ENCODE measurements around the gene PCARE.

The PCARE gene

DNA sequence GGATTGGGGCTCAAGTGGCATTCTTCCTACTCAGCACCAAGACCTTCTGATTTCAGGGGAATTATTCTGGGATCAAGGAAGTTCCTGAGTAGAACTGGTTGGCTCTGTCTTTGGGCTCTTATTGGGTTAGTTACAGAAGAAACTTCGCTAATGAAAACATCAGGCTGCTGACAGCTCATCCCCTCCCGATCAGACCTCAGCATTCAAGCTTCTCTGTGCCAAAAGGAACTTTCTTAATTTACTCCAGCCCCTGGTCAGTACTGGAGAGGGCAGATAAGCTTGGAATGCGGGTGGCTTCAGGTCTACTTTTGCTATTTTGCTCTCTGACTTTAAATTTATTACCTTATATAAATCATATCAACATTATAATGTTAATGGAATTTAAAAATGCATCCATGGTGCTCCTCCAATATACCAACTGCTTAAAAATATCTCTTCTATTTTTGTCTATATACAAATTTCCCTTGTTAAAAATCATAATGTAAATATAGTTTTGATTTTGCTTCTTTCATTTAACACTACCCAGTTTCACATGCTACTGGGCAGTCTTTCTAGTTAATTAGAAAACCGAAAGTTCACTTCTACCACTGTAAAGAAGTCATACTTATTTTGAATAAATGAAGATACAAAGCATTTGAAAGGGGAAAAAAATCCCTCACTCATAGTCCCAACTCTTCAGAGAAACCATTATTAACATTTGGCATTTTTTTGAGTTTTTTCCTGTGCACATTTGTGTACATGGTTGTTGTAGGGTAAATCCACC is 34.4 kb downstream of the PCARE start:
- no peak overlapping the region for H3K4me3 ChIP-seq (ENCODE audit: low read length in 2 of 2)
- H3K27me3 ChIP-seq (ENCODE audit: control insufficient read depth in 1 of 2, insufficient read depth in 2 of 2, low read length in 2 of 2): no peaks in the 10 kb centered on the region
- no peaks in the 10 kb centered on the region for H3K9me3 ChIP-seq (ENCODE audit: control insufficient read depth in 2 of 2, low read length in 2 of 2)
- peaks cover 21% of the 10 kb centered on the region for H3K4me1 ChIP-seq (ENCODE audit: control insufficient read depth, insufficient read depth, low read length)
- H3K27ac ChIP-seq (ENCODE audit: low read length): peak overlapping the region; percentile 18
- peaks cover 0 to 2% of the 10 kb centered on the region in 2 donors for H3K36me3 ChIP-seq (ENCODE audit: control insufficient read depth in 2 of 2, insufficient read depth in 2 of 2, low read length in 2 of 2)
- H3K9ac ChIP-seq (ENCODE audit: low read length in 2 of 2): no peak overlapping the region

DNA sequence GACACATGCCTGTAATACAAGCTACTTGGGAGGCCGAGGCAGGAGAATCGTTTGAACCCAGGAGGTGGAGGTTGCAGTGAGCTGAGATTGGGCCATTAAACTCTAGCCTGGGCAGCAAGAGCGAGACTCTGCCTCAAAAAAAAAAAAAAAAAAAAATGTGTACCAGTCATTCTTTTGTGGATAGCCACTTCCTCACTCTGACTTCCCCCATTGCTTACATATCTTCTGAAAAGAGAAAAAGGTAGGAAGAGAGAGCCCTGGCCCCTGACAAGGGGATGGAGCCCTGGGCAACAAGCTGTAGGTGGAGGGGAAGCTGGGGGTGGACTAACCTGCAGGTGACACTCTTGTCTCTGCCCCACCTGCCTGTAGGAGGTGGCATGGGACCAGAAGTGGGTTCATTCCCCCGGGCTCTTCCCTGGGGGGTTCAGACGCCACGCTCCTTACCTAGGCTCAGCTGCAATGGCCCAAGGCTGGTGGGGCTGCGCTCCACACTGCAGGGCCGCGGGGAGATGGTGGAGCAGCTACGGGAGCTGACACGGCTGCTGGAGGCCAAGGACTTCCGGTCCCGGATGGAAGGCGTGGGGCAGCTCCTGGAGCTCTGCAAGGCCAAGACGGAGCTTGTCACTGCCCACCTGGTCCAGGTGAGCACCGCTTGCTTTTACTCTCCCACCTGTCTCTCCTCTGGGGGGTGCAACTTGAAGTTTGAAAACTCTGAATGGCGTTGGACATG is 39.1 kb downstream of the PCARE start:
- no peak overlapping the region for H3K4me3 ChIP-seq (ENCODE audit: low read length in 2 of 2)
- peaks cover 14% of the 10 kb centered on the region for H3K4me1 ChIP-seq (ENCODE audit: control insufficient read depth, insufficient read depth, low read length)
- H3K27ac ChIP-seq (ENCODE audit: low read length): no peak overlapping the region
- peaks cover 0 to 2% of the 10 kb centered on the region in 2 donors for H3K36me3 ChIP-seq (ENCODE audit: control insufficient read depth in 2 of 2, insufficient read depth in 2 of 2, low read length in 2 of 2)
- no peak overlapping the region for H3K9ac ChIP-seq (ENCODE audit: low read length in 2 of 2)
- H3K9me3 ChIP-seq (ENCODE audit: control insufficient read depth in 2 of 2, low read length in 2 of 2): no peaks in the 10 kb centered on the region
- H3K27me3 ChIP-seq (ENCODE audit: control insufficient read depth in 1 of 2, insufficient read depth in 2 of 2, low read length in 2 of 2): no peaks in the 10 kb centered on the region

DNA sequence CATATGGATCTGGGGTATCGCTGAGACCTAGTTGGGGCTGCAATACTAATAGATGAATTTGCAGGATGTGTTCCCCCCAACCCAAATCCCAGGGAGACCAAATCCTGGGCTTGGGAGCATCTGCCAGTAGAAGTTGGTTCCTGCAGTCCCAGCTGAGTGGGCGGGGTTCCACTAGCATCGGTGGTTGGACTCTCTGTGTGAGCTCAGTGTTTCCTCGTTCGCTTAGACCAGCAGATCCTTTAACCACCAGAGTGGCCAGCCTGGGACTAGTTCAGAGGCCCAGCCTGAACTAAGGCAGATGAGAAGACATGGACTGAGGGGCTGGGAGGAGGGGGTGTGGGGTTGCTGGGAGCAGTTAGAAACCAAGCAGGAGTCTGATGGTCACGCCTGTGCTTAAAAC is 40.7 kb downstream of the PCARE start:
- H3K36me3 ChIP-seq (ENCODE audit: control insufficient read depth in 2 of 2, insufficient read depth in 2 of 2, low read length in 2 of 2): peaks cover 0 to 2% of the 10 kb centered on the region in 2 donors
- H3K27me3 ChIP-seq (ENCODE audit: control insufficient read depth in 1 of 2, insufficient read depth in 2 of 2, low read length in 2 of 2): no peaks in the 10 kb centered on the region
- H3K27ac ChIP-seq (ENCODE audit: low read length): no peak overlapping the region
- no peaks in the 10 kb centered on the region for H3K9me3 ChIP-seq (ENCODE audit: control insufficient read depth in 2 of 2, low read length in 2 of 2)
- no peaks in the 10 kb centered on the region for H3K4me1 ChIP-seq (ENCODE audit: control insufficient read depth, insufficient read depth, low read length)
- no peak overlapping the region for H3K4me3 ChIP-seq (ENCODE audit: low read length in 2 of 2)
- H3K9ac ChIP-seq (ENCODE audit: low read length in 2 of 2): no peak overlapping the region

DNA sequence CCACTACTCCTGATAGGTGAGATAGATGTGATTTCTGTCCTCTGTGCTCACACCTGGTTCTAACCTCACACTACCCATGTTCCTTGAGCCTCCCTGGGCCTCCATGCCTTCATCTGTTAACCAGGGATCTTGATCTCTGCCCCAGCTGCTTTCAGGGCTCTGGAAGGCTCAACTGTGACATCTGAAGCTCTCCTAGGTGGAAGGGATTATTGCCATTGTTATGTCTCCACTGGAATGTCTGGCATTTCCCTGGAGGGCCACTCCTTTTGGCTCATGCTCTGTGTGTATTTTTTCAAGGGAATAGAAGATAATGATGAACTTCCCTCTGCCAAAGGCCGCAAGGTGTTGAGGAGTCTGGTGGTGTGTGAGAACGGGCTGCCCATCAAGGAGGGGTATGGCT is 41.2 kb downstream of the PCARE start:
- Histone ChIP-seq H3K27ac (ENCODE audit: low read length) (no peak overlapping the region), H3K27me3 (ENCODE audit: control insufficient read depth in 1 of 2, insufficient read depth in 2 of 2, low read length in 2 of 2) (no peaks in the 10 kb centered on the region), H3K9me3 (ENCODE audit: control insufficient read depth in 2 of 2, low read length in 2 of 2) (no peaks in the 10 kb centered on the region), H3K9ac (ENCODE audit: low read length in 2 of 2) (no peak overlapping the region), H3K4me3 (ENCODE audit: low read length in 2 of 2) (no peak overlapping the region), H3K4me1 (ENCODE audit: control insufficient read depth, insufficient read depth, low read length) (no peaks in the 10 kb centered on the region), H3K36me3 (ENCODE audit: control insufficient read depth in 2 of 2, insufficient read depth in 2 of 2, low read length in 2 of 2) (peaks cover 0 to 2% of the 10 kb centered on the region in 2 donors)

DNA sequence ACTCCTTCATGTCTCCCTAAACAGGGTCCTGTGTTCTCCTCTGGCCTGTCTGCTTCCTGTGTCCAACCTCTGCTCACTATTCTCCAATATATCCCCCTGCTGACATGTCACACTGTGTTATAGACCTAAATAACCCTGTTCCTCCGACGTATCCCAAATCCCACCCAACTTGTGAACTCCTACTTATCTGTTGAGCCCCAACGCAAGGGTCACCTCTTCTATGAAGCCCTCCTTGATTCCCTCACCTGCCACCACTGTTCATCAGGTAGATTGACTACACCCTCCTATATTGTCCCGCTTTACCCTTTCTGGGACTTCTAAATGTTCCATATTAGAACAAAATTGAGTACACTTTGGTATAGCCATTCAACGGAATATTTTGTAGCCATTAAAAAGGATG is 42.1 kb downstream of the PCARE start:
- H3K4me1 ChIP-seq (ENCODE audit: control insufficient read depth, insufficient read depth, low read length): no peaks in the 10 kb centered on the region
- H3K9me3 ChIP-seq (ENCODE audit: control insufficient read depth in 2 of 2, low read length in 2 of 2): no peaks in the 10 kb centered on the region
- H3K4me3 ChIP-seq (ENCODE audit: low read length in 2 of 2): no peak overlapping the region
- no peaks in the 10 kb centered on the region for H3K27me3 ChIP-seq (ENCODE audit: control insufficient read depth in 1 of 2, insufficient read depth in 2 of 2, low read length in 2 of 2)
- H3K9ac ChIP-seq (ENCODE audit: low read length in 2 of 2): no peak overlapping the region
- peaks cover 0 to 2% of the 10 kb centered on the region in 2 donors for H3K36me3 ChIP-seq (ENCODE audit: control insufficient read depth in 2 of 2, insufficient read depth in 2 of 2, low read length in 2 of 2)
- H3K27ac ChIP-seq (ENCODE audit: low read length): no peak overlapping the region

DNA sequence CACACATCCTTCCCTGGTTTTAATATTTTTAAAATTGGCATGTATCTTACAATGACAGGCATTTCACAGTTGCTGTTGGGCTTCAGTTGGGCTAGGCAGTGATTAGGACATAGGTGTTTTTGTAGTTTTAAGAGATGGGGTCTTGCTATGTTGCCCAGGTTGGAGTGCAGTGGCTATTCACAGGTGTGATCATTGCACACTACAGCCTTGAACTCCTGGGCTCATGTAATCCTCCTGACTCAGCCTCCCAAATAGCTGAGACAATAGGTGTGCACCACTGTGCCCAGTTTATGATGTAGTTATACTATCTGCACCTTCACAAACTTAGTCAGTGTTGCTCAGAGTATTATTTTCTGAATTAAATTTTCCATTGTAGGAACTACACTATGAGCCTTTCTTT is 43.3 kb downstream of the PCARE start:
- H3K9ac ChIP-seq (ENCODE audit: low read length in 2 of 2): no peak overlapping the region
- no peaks in the 10 kb centered on the region for H3K4me1 ChIP-seq (ENCODE audit: control insufficient read depth, insufficient read depth, low read length)
- no peaks in the 10 kb centered on the region for H3K9me3 ChIP-seq (ENCODE audit: control insufficient read depth in 2 of 2, low read length in 2 of 2)
- no peak overlapping the region for H3K4me3 ChIP-seq (ENCODE audit: low read length in 2 of 2)
- H3K27ac ChIP-seq (ENCODE audit: low read length): no peak overlapping the region
- H3K36me3 ChIP-seq (ENCODE audit: control insufficient read depth in 2 of 2, insufficient read depth in 2 of 2, low read length in 2 of 2): no peaks in the 10 kb centered on the region
- H3K27me3 ChIP-seq (ENCODE audit: control insufficient read depth in 1 of 2, insufficient read depth in 2 of 2, low read length in 2 of 2): no peaks in the 10 kb centered on the region

DNA sequence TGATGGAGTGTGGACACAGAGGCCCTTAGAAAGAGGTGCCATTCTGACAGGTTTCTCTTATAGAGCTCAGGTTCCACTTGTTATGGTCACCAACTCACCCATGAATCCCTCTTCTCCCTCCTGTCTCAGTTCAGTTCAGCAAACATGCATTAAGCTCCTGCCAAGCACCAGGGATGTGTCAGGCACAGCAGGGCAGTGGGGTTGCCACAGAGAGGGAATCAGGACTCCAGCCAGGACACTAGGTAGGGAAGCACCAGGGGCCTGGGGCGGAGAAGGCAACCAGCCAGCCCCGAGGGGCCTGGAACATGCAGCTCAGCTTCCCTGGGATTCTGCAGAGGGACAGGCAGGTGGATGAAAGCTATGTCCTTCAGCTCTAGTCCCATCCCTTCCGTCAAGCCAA is 48.6 kb downstream of the PCARE start:
- Histone ChIP-seq H3K9me3 (ENCODE audit: control insufficient read depth in 2 of 2, low read length in 2 of 2) (no peaks in the 10 kb centered on the region), H3K36me3 (ENCODE audit: control insufficient read depth in 2 of 2, insufficient read depth in 2 of 2, low read length in 2 of 2) (no peaks in the 10 kb centered on the region), H3K27ac (ENCODE audit: low read length) (no peak overlapping the region), H3K27me3 (ENCODE audit: control insufficient read depth in 1 of 2, insufficient read depth in 2 of 2, low read length in 2 of 2) (no peaks in the 10 kb centered on the region), H3K4me1 (ENCODE audit: control insufficient read depth, insufficient read depth, low read length) (no peaks in the 10 kb centered on the region), H3K9ac (ENCODE audit: low read length in 2 of 2) (no peak overlapping the region), H3K4me3 (ENCODE audit: low read length in 2 of 2) (no peak overlapping the region)

DNA sequence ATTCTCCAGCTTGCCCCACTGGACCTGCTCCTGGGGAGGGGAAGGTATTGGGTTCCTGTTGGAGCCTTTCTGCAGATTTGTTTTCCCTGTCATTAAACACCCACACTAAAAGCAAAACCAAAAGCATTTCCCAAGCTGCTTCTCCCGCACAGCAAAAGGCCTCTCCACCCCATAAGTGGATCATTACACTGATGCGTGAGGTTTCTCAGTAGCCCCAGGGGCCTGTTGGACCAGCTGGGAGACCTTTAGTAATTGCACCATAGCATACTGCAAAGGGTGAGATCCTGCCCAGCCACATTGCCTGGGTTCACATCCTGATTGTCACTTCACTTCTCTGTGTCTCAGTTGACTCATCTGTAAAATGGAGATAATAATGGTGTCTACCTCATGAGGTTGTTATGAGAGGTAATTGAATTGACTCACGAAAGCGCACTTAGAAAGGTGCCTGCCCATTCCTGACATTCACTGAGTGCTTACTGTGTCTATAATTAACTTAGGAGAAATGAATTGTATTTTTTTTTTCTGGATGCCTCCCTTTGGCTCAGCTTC is 49.4 kb downstream of the PCARE start:
- H3K27me3 ChIP-seq (ENCODE audit: control insufficient read depth in 1 of 2, insufficient read depth in 2 of 2, low read length in 2 of 2): no peaks in the 10 kb centered on the region
- no peaks in the 10 kb centered on the region for H3K4me1 ChIP-seq (ENCODE audit: control insufficient read depth, insufficient read depth, low read length)
- no peaks in the 10 kb centered on the region for H3K36me3 ChIP-seq (ENCODE audit: control insufficient read depth in 2 of 2, insufficient read depth in 2 of 2, low read length in 2 of 2)
- no peak overlapping the region for H3K27ac ChIP-seq (ENCODE audit: low read length)
- H3K9ac ChIP-seq (ENCODE audit: low read length in 2 of 2): no peak overlapping the region
- H3K9me3 ChIP-seq (ENCODE audit: control insufficient read depth in 2 of 2, low read length in 2 of 2): no peaks in the 10 kb centered on the region
- no peak overlapping the region for H3K4me3 ChIP-seq (ENCODE audit: low read length in 2 of 2)

DNA sequence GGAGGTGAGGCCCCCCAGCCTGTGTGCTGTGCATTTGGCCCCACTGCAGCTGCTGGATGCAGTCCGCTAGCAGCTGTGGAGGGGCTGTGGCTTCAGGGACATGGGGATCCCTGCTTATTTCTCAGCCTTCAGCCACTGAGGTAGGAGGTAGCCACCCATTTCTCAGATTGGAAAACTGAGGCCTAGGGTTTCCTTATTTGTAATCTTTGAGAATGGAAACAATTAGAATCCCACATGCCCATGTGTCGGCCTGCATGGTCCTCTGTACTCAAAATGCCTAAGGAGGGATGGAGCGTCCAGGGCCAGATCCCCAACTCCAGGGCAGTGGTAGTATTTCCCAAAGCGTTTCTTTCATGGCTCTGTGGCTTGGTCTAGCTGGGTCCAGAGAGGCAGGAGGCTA is 51.1 kb downstream of the PCARE start:
- Histone ChIP-seq H3K36me3 (ENCODE audit: control insufficient read depth in 2 of 2, insufficient read depth in 2 of 2, low read length in 2 of 2) (no peaks in the 10 kb centered on the region), H3K27ac (ENCODE audit: low read length) (no peak overlapping the region), H3K27me3 (ENCODE audit: control insufficient read depth in 1 of 2, insufficient read depth in 2 of 2, low read length in 2 of 2) (no peaks in the 10 kb centered on the region), H3K4me3 (ENCODE audit: low read length in 2 of 2) (no peak overlapping the region), H3K9me3 (ENCODE audit: control insufficient read depth in 2 of 2, low read length in 2 of 2) (no peaks in the 10 kb centered on the region), H3K4me1 (ENCODE audit: control insufficient read depth, insufficient read depth, low read length) (no peaks in the 10 kb centered on the region), H3K9ac (ENCODE audit: low read length in 2 of 2) (no peak overlapping the region)

DNA sequence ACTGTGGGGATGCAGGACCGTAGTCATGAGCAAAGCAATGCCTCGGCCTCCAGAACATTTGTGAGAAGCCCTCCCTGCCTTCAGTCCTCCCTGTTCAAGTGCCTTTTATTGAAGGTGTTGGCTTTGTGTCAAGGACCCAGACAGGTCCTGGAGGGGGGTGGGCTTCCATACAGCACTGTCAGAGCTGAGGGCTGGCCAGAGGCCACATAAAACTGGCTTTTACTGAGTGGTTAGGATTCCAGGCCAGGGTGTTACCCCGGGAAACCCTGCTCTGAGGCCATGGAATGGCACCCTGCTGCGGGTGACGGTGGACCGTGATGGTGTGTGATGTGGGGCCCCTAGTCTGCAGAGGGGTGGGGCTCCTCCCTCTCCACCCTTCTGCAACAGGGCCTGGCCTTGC is 51.6 kb downstream of the PCARE start:
- no peak overlapping the region for H3K4me3 ChIP-seq (ENCODE audit: low read length in 2 of 2)
- no peak overlapping the region for H3K9ac ChIP-seq (ENCODE audit: low read length in 2 of 2)
- H3K9me3 ChIP-seq (ENCODE audit: control insufficient read depth in 2 of 2, low read length in 2 of 2): no peaks in the 10 kb centered on the region
- no peaks in the 10 kb centered on the region for H3K4me1 ChIP-seq (ENCODE audit: control insufficient read depth, insufficient read depth, low read length)
- no peaks in the 10 kb centered on the region for H3K27me3 ChIP-seq (ENCODE audit: control insufficient read depth in 1 of 2, insufficient read depth in 2 of 2, low read length in 2 of 2)
- no peak overlapping the region for H3K27ac ChIP-seq (ENCODE audit: low read length)
- no peaks in the 10 kb centered on the region for H3K36me3 ChIP-seq (ENCODE audit: control insufficient read depth in 2 of 2, insufficient read depth in 2 of 2, low read length in 2 of 2)

DNA sequence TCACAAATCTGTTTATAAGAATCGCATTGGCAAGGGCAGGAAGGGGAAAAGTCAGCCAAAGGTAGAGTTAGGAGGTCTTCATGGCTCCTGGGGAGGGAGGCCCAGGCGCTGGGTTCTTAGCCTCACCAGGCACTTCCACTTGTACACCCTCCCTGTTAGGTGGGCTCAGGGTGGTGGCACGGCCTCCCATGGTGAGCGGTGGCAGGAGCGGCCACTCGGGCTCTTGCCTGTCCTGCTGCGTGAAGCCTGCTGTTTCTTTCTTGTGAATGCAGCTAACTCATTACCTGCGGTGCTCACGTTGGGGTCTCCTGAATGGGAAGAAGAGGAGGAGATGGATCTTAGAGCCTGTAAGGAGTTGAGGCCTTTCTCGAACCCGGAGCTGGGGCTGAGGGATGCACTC is 52.4 kb downstream of the PCARE start:
- no peaks in the 10 kb centered on the region for H3K27me3 ChIP-seq (ENCODE audit: control insufficient read depth in 1 of 2, insufficient read depth in 2 of 2, low read length in 2 of 2)
- H3K36me3 ChIP-seq (ENCODE audit: control insufficient read depth in 2 of 2, insufficient read depth in 2 of 2, low read length in 2 of 2): no peaks in the 10 kb centered on the region
- no peak overlapping the region for H3K27ac ChIP-seq (ENCODE audit: low read length)
- H3K9ac ChIP-seq (ENCODE audit: low read length in 2 of 2): no peak overlapping the region
- no peaks in the 10 kb centered on the region for H3K4me1 ChIP-seq (ENCODE audit: control insufficient read depth, insufficient read depth, low read length)
- H3K9me3 ChIP-seq (ENCODE audit: control insufficient read depth in 2 of 2, low read length in 2 of 2): no peaks in the 10 kb centered on the region
- H3K4me3 ChIP-seq (ENCODE audit: low read length in 2 of 2): no peak overlapping the region
